ENCODE data around the gene MYO5B.

Gene MYO5B

DNA sequence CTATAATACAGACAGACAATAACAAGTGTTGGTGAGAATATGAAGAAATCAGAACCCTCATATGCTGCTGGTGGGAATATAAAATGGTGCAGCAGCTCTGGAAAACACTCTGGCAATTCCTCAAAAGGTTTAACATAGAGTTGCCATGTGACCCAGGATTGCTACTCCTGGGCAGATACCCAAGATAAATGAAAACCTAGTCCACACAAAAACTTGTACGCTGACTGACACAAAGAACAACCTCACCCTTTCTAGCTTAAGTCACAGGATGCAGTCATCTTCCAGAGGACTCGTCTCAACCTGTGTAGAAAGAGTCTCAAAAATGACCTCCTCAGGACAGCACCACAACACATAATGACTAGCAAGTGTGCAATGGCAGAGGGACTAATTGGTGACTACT lies 310.0 kb downstream of the MYO5B start:
- DNase-seq (ENCODE audit: low spot score) = no peak

DNA sequence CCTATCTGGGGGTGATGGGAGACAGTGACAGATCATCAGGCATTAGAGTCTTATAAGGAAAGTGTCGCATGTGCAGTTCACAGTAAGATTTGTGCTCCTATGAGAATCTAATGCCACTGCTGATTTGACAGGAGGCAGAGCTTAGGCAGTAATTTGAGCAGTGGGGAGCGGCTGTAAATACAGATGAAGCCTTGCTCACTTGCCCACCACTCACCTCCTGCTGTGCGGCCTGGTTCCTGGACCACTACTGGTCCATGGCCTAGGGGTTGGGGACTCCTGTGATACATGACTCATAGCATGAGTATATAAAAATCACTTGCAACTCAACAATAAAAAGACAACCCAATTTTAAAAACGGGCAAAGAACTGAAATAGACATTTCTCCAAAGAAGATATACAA lies 310.5 kb downstream of the MYO5B start:
- DNase-seq (ENCODE audit: low spot score) = no peak

DNA sequence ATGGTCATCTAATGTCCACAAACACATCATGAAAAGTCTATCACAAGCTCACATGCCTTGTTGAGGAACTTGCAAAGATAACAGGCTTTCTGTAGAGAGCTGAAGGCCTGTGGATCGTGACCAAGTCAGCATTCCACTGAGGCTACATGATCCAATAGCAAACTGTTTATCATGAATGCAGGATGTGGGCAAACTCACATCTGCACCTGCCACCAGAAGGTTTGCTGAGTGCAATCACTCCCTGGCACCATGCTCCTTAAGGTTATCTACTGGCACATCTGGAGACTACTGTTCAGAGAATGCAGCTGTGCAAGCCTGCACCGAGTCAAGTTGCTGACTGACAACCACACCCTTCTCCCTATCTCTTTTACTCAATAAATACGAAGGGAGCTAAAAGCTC lies 314.3 kb downstream of the MYO5B start:
- DNase-seq (ENCODE audit: low spot score) = no peak

DNA sequence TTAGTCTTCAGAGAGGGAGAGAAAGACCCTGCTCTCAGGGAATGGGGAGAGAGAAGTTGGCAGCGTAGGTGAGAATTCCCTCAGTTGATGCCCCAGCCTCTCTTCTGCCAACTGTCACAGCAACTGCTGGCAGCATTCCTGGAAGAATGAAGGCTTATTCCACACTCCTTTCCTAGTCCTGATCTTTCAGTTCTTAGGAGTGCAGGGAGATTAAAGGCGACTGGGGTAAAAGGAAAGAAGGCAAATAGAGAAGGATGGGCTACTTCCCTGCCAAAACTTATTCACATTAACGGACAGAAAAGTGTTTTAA lies 315.7 kb downstream of the MYO5B start:
- no peak for DNase-seq (ENCODE audit: low spot score)

DNA sequence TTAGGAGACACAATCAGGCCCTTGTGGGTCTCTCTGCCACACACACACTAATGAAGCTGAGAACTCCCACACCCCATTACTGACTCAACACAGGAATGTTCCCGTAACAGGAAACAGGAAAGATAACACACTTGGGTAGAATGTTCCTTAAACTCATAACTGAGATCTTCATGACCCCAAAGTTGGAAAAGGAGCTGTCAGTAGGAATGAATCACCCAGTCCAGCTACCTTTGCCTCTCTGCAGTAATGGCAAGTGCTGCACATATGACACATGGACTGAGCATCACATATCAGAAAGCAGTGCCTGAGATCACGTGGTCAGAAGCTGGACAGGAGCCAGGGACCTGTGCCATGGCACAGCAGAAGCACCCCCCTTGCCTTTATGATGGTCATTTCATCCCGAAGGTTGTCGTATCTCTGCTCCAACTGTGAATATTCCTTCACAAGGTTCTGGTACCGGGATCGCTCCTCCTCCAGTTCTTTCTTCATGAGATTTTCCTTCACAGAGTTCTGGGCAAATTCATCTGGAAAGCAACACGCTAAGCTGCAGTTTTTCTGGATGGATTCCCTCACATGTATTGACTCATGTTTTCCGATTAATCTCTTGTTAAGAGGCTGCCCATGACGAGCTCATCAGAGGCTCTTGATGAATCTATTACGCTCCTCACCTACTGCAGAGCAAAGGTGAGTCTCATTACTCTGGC lies 316.2 kb downstream of the MYO5B start:
- DNase-seq (ENCODE audit: low spot score) = no peak

DNA sequence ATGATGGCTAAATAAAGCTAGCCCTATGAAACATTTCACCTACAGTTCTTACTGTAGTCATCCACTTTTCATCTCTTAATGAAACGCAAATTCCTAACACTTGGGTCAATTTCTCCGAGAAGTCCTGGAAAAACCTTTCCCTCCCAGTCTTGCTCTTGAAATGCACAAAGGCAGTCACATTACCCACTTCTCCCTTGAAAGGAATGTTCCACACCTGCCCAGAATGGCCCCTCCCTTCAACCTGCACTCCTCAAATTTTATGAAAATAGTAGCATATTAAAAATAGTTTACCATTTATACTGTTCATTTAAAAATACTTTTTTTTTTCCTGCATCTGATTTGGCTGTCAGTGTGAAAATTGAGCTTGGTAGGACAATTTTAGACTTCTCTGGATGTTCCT lies 316.9 kb downstream of the MYO5B start:
- no peak for DNase-seq (ENCODE audit: low spot score)

DNA sequence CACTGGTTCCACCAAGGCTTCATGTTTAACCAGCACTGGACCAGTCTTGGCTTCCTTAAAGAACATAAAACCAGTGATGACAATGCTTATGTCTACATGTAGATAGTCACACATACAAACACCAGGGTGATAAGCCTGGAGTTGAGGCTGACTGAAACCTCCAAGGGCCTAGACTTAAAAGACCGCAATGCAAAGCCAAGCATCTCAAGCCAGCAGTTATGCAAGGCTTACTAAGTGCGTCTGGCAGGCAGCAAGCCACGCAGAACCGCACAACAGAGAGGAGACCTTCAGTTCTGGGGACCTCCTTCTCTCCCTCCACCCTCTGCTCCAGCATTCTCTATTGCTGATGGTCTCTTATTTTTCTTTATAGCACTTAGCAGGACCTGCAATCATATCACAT lies 318.4 kb downstream of the MYO5B start:
- no peak for DNase-seq (ENCODE audit: low spot score)

DNA sequence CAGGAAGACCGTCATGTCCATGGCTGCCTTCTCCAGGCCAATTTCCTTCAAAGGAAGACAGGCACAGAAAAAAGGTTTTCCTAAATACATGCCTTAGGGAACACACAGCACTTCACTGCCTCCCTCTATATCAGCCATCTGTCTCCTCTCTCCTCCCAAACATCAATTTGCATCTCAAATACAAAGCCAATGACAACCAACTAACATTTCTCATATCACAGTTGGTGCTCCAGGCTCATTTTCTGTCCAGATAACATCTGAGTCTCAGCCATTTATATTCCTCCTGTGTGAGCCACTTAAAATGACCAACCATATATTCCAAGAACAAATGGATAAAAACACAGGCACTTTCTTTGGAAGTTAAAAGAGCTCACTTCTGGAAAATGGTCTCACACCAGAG lies 319.2 kb downstream of the MYO5B start:
- no peak for DNase-seq (ENCODE audit: low spot score)

DNA sequence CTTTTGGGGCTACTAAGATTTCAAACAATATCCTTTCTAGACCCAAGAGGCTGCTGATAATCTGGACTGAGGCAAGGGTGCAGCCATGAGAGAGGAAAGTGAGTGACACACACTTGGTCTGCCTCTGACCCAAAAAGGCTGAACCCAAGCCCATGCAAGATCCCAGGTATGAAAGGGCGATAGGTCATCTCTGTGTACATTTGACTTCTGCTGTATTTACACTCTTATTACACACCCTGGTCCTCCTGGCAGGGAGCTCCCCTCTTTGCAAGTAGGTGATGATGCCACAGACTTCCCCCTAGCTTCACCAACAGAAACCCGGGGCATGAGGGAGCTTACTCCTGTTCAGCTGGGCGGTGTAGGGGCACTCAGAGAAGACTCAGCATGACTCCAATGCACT lies 319.8 kb downstream of the MYO5B start:
- DNase-seq (ENCODE audit: low spot score) = no peak

DNA sequence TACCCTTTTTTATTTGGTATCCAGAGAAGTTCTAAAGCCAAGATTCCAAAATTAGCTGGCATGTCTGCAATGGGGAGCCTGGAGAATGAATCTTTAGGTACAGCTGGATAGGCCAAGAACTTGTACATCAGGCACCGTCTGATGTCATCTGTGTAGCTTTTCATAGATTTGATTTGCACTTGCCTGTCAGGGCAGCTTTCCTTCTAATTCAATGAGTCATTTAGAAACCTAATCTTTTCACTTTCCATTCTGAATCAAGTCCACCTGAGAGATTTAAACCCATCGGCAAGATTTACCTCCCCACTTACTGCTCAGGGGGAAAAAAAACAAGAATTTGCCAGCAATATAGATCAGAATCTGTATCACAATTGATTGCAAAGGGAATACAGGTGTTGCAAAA lies 320.7 kb downstream of the MYO5B start:
- no peak for DNase-seq (ENCODE audit: low spot score)

DNA sequence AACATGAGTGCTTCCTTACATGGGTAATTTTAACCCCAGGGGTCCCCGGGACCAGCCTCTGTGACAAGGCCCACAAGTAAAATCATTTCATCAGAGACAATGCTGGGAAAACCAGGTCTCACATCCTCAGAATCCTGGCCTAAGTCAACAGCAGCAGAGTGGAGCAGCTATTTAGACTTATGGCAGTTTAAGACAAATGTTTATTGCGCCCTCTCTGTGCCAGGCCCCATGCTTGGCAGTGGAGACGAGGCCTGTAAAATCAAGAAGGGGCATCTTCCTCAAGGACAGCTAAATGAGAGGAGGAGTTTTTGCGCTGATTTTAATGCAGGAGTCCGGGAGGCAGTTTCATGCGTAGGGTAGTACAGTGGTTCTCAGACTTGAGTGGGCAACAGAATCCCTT lies 325.6 kb downstream of the MYO5B start:
- no peak for DNase-seq (ENCODE audit: low spot score)

DNA sequence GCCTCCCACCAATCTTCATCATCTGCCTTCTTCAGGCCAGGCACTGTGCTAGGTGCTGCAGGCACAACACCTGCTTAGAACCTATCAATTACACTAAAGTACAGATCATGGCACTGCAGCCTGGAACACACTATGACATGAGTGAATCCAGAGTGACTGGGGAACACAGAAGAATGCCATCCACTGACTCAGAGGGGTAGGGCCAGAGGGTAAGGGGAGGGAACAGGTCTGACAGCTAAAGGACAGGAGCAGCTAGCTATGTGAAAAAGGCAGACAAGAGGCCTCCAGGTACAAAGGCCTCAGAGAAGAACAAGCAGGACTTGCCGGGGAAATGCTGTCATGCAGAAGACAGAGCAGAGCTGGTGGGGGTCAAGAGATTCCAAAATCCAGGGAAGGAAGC lies 328.3 kb downstream of the MYO5B start:
- DNase-seq (ENCODE audit: low spot score) = no peak

DNA sequence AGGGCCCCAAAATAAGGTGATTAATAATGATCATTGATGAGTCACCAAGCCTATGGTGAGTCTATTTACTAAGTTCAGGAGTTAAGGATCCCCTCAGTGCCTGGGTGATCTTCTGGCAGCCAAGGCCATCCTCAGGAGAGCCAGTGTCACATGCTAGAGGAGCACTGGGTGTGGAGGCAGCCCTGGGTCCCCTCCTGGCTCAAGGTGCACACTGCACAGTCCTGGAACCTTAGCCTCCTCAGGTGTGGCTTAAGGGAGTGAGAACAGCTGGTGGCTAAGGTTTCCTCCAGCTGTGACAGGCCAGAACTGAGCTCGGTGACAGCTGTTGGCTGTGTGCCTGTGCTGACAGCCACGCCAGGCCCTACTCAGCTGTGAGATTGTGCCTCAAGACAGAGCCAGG lies 329.5 kb downstream of the MYO5B start:
- DNase-seq (ENCODE audit: low spot score) = no peak

DNA sequence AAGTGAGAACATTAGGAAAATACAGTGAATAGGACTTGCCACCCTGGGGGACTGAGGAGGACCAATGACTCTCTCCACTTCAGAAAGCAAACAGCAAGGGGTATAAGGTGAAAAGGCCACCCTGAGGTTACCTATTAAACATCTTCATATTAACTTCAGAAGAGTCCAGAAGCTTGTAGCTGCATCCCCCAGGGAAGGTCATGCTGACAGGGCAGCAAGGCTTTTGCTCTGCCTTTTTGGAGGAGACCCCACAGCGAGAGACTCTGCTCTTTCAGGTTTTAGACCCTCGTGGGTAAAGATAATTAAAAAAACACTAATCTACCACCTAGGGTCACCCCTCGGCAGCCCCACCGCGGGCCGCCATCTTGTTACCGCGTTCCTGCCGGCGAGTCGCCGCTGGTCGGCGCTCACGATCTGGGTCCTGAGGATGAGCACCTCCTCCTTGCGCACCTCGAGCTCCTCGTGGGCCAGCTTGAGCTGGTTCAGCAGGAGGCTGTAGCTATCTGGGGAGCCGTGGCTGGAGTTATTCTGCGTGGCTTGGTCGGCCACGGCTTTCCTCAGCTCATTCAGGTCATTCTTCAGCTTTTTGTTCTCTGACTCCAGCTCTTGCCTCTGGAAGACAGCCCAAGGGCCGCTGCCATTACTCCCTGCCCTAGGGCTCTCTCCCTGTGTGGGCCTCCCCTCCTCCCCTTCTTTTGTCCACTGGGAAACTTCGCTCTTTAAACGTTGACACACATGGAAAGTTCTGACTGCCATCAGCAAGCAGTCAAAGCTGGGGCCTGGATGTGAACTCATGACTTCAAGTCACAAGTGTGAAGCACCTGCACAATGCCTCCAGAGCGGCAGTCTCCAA lies 331.0 kb downstream of the MYO5B start:
- DNase-seq (ENCODE audit: low spot score) = no peak

DNA sequence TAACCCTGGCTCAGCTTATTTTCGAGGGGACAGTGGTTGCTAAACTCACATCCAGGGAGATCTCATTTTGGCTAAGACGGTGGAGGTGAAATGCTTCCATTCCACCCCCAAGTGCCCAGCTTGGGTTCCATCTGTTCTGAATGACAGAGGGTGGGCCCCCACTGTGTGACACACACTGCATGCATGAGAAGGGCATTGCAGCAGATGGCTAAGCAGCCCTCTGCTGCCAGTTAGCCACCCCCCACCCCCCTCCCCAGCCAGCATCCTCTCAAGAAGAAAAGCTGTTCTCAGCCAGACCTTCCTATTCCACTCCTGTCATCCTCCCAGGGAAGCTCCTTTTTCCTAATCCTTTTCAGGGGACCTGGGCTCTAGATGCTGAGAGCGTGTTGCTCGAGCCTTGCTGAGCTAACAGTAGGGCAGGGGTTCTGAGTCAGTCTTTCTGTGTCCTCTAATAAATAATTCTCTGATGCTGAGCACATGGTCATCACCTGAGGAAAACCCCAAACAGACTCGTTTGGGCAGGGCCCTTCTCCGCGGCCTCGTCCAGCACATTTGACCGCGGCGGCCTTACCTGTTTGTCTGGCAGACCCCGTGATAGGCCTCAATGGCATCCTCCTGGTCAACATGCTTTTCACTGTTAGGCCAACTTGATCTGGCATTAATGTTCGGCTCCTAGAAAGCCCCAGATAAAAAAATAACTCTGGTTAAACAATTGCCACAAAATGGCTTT lies 332.1 kb downstream of the MYO5B start:
- no peak for DNase-seq (ENCODE audit: low spot score)

DNA sequence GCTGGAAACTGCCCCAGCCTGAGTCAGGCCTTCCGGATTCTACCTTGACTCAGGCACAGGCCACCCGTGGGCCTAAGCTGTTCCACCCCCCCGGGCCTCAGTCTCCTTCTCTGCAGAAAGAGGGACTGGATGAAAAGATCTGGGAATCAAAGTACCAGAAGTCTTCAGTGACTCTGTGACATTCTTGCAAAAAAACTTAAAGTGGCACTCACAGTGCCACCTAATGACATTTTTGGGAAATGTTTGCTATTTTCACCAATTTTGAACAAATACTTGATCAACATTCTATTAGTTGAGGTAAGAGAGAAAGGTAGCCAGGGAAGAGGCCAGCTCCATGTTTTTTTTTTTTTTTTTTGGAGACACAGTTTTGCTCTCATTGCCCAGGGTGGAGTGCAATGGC lies 333.3 kb downstream of the MYO5B start:
- no peak for DNase-seq (ENCODE audit: low spot score)

DNA sequence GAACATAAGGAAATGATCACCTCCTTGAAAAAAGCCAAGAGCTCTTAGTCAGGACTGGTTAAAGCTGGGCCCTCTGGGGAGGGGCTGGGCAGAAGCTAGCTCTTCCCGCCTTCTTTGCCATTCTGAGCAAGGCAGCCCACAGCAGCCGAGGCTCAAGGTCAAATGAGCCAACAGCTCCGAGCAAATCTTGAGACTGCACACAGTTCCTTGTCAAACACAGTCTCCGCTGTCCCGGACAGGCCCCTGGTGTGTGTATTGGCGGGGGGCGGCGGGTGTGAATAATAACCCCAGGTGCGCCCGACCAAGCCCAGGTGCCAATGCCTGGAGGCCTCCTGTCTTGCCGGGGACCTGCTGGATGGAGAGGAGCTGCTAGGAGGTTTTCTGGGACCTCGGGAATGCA lies 335.2 kb downstream of the MYO5B start:
- no peak for DNase-seq (ENCODE audit: low spot score)

DNA sequence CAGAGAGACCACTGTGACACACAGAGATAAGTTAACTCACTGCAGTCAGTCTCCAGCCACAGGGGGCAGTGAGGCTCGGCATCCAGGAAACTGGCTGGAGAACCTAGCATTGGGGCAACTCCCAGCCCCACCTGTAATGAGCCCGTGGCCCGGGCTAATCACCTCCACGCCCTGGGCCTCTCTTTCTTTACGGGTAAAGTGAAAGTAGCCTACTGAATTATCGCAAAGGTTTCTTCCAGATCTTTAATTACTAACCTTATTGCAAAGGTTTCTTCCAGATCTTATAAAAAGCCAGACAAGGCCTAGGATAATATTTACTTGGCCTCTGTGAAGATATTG lies 336.0 kb downstream of the MYO5B start:
- DNase-seq (ENCODE audit: low spot score) = no peak

DNA sequence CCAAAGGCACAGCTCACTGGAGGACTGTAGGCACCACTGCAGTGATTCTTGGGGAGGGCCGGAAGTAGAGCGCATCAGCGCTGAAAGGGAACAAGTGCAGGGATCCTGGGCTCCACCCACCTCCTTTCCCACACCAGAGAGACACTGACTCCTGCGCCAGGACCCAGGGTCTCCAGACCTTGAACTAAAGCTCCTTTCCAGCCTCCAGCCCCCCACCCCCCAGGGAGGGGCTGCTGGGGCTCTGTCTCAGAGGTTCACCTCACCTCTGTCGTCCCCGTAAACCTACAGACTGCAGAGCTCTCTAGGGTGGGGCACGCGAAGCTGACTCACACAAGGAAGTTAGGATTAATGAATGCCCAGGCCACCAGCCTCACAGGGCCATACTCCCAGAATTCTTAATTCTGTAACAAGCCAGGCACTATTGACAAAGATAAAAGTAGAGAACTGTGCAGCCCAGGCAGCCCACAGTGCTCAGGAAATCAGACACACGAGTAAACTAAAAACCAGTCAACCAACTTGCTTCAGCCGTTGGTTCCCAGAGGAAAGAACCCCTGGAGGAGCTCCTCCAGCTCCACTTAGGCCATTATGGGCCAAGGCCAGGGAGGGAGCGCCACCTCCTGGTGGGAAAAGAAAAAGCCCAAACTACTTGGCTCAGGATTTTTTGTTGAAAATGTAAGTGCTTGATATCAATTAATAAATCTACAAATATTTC lies 336.5 kb downstream of the MYO5B start:
- DNase-seq (ENCODE audit: low spot score) = peak; percentile 87

DNA sequence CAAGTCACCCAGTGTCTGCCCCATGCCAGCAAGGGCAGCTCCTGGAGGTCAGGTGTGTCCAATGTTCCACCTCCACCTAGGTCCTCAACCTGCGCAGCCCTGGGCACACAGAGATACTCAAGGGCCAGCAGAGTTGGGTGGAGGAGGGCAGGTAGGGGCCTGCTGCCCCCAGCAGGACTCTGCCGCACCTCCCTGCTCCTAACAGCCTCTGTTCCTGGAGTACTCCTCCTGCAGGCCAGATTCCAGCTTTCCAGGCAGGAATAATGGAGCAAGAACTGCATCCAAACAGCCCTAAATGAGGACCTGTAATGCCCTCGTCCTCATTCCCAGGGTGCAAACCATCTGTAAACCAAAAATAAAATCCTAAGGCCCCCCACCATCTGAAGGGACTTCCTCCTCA lies 337.2 kb downstream of the MYO5B start:
- DNase-seq (ENCODE audit: low spot score) = no peak

DNA sequence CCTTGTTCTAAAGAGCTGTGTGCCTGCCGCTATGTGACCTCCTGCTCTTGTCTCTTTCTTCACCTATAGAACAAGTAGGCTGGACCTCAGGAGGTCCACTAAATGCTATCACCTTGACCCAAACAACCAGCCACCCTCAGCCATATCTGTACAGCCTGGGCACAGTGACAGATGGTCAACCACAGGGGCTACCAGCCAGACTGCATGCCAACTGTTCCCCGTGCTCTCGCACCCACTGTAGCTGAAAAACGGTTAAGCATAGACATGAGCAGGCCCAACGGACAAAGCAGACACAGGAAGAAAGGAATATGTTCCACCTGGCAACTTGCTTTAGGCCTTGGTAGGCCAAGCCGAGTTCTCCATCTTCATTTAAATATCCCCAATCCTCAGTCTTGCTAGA lies 338.5 kb downstream of the MYO5B start:
- DNase-seq (ENCODE audit: low spot score) = no peak

DNA sequence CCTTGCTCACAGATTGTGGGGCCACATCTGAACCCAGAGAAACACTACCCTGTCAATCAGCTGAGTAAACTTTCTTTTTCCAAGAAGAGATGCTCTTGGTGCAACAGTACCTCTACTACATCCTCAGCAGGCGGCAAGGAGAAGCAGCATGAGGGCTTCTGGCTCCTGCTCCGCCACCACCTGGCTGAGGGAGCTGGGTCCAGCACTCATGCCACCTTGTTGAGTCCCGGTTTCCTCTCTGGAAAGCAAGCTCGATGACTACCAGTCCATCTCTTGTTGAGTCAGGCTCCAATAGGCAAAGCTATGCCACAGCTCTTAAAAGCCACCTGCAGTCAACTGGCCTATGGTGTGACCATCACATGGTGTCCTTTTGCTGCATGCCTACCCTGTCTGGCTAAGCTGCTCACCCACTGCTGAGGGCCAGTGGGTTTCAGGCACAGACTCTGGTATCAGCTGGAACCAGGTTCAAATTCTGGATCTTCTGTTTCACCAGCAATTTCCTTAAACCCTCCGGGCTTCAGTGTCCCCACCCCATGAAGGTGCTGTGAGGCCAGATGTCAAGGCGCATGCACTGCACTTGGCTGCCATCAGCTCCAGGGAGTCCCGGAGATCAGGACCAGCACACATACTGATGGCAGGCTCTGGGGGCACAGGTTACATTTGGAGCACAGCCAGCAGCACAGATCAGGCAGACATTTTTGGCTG lies 339.1 kb downstream of the MYO5B start:
- DNase-seq (ENCODE audit: low spot score) = no peak

All from AG20443 (cell line).